HTR-8/SVneo (cell line): Measurements from ENCODE around the gene GRM5.
"Not testable (repeated sequence)": the region's sequence is repeated elsewhere in the genome, so short reads cannot be mapped to it uniquely, and the experiment has no call there.

Source experiments
- DNase-seq: peaks from one replicate; pipeline ENCODE4 v3.0.0; 2011; ENCODE audit warnings: low spot score, mixed read lengths; ENCODE audit not compliant: insufficient read length
- FAIRE-seq: peaks from 2 replicates; lab custom pipeline; 2011; peaks lifted over from hg19 to GRCh38; lab: Jason Lieb, UNC

Gene GRM5

DNA sequence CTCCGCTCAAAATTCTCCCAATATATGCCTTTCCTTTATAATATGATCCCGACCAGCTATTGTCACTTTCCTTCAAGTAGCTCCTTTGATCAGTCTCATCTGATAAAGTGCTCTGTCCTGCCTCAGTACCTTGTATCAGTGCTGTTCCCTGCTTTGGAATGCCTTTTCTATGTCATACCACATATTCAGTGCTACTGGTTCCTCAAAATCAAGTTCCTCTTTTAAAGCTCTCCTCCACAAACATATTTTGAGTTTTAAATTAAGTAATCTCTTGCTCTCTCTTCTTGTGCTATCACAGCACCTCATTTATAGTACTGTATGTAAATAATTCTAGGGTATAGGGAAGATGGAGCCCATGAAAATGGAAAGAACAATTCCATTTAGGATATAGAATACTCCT is 591.1 kb downstream of the GRM5 start:
- DNase-seq (no peak), FAIRE-seq (no peak)

DNA sequence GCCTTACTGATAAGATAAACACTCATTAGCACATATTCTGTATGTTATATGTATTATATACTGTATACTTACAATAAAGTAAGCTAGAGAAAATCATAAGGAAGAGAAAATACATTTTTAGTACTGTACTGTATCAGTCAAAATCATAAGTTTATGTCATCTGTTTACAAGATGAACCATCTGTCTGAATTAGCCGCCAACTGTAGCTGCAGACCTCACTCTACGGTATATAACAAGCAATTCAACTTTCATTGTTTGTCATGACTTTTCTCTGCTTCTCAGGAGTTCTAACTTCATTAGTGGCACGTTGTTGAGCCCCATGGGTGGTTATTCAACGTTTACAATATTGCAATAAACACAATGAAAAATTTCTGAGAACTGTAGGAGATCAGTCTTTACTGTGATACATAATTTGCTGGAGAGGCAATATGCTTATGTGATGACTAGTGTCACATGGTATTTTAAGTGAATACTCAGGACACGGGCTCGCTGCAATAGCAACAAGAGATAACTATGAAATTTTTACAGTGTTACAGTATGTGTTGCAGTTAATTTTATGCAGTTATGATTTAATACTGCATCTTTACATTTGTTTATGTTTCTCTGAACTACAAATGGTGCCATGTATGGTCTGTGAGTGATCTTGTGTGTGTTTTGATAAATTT is 596.1 kb downstream of the GRM5 start:
- no peak for FAIRE-seq

DNA sequence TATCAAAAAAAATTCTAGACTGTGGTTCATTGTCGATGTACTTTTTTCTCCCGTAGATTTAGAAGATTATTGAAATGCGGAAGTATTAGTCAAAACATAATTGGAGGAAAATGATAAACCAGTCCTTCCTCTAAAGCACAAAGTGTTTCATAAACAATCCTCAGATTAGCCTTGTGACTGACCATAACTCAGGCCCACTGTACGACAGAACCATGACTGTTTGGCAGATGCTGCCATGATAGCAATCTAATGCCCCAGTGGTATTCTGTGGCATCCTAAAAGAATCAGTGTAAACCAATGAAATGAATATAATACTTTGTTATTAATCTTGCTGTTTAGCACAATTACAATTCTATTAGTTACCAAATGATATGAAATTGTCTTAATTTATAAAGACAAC is 601.3 kb downstream of the GRM5 start:
- FAIRE-seq (no peak), DNase-seq (no peak)

More for the DNA sequence above, 596.1 kb downstream of the GRM5 start:
- no peak for DNase-seq

DNA sequence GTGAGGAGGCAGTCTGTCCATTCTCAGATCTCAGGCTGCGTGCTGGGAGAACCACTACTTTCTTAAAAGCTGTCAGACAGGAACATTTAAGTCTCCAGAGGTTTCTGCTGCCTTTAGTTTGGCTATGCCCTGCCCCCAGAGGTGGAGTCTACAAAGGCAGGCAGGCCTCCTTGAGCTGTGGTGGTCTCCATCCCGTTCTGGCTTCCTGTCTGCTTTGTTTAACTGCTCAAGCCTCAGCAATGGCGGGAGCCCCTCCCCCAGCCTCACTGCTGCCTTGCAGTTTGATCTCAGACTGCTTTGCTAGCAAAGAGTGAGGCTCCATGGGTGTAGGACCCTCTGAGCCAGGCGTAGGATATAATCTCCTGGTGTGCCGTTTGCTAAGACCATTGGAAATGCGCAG is 602.5 kb downstream of the GRM5 start:
- not testable (repeated sequence) for FAIRE-seq, DNase-seq

DNA sequence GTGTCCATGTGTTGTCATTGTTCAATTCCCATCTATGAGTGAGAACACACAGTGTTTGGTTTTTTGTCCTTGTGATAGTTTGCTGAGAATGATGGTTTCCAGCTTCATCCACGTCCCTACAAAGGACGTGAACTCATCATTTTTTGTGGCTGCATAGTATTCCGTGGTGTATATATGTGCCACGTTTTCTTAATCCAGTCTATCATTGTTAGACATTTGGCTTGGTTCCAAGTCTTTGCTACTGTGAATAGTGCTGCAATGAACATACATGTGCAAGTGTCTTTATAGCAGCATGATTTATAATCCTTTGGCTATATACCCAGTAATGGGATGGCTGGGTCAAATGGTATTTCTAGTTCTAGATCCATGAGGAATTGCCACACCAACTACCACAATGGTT is 607.7 kb downstream of the GRM5 start:
- FAIRE-seq, DNase-seq: not testable (repeated sequence)

DNA sequence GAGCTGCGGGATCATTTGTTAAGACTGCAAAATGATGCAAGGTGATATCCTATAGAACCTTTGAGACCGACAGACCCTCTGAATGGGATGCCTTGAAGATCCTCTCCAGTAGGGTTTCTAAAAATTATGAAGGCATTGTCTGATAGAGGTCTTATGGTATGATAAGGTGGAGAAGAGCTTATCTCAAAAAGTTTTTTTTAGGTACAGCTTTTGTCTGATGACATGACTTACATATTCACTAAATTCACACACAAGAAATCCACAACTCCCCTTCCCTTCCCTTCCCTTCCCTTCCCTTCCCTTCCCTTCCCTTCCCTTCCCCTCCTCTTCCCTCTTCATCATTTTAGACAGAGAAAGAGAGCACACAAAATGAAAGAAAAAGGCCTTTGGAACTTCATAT is 609.8 kb downstream of the GRM5 start:
- no peak for FAIRE-seq
- DNase-seq = no peak

DNA sequence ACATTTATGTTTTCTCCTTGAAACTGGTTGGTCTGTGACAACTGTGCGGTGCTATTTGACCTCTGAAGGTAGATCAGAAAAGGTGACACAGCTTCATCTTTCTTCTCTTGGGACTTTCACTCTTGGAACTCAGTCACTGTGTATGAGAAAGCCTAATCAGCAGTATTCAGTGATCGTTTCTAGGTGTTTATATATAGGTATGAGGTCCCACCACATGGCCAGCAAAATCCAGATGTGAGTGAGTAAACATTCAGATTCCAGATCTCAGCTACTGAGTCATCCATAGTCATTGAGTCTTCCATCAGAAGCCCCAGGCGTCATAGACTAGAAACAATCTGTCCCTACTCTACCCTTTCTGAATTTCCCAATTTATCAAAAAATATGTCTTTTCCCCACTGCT is 610.9 kb downstream of the GRM5 start:
- FAIRE-seq (no peak), DNase-seq (no peak)
